Activated naive CD4-positive, alpha-beta T cell treated with anti-CD3 and anti-CD28 coated beads for 36 hours (primary cell): ENCODE results near the gene DENND5A. TPM values are rescaled to one million over a fixed set of nuclear protein-coding genes. Genes with fewer than 3 reads are reported as not detected.
A peak's percentile ranks its signal among the peaks of the same experiment; 100 is the strongest.
"Not testable (repeated sequence)": the region's sequence is repeated elsewhere in the genome, so short reads cannot be mapped to it uniquely, and the experiment has no call there.

Experiments used
- CTCF ChIA-PET: fragments of 350-600 bp; sonication (Branson Sonifier 250); formaldehyde crosslinking; loops from one replicate; lab custom pipeline; 2021; ENCODE audit warnings: antibody characterized with exemption; lab: Charles Lee
- DNase-seq: peaks from one replicate; pipeline ENCODE4 v3.0.0-alpha.2; 2020
- H3K27ac Mint-ChIP-seq: one replicate; pipeline ENCODE4 v1.8.0; 2021; ENCODE audit warnings: mild to moderate bottlenecking, mixed read lengths
- H3K27me3 Mint-ChIP-seq: one replicate; pipeline ENCODE4 v1.8.0; 2021; ENCODE audit warnings: low read depth, mixed read lengths
- H3K36me3 Mint-ChIP-seq: one replicate; pipeline ENCODE4 v1.8.0; 2021; ENCODE audit warnings: low read depth, mixed read lengths
- H3K4me1 Mint-ChIP-seq: one replicate; pipeline ENCODE4 v1.8.0; 2021; ENCODE audit warnings: low read depth, mixed read lengths
- H3K4me3 Mint-ChIP-seq: one replicate; pipeline ENCODE4 v1.8.0; 2021; ENCODE audit warnings: mild to moderate bottlenecking, moderate library complexity, mixed read lengths
- H3K9me3 Mint-ChIP-seq: one replicate; pipeline ENCODE4 v1.8.0; 2021; ENCODE audit warnings: mixed read lengths
- intact Hi-C: fragments of 100-400 bp; cut with micrococcal nuclease; formaldehyde crosslinking; loops from one replicate; pipeline ENCODE4 v1.15.1; 2023
- total RNA-seq, 2 experiments: library from RNA; stranded (reverse); gene quantifications; one replicate each; pipeline ENCODE4 v1.2.3, GENCODE V29; 2021

Gene DENND5A
- total RNA-seq, 2 experiments from 2014 or later: 62.3 to 63.5 TPM

DNA sequence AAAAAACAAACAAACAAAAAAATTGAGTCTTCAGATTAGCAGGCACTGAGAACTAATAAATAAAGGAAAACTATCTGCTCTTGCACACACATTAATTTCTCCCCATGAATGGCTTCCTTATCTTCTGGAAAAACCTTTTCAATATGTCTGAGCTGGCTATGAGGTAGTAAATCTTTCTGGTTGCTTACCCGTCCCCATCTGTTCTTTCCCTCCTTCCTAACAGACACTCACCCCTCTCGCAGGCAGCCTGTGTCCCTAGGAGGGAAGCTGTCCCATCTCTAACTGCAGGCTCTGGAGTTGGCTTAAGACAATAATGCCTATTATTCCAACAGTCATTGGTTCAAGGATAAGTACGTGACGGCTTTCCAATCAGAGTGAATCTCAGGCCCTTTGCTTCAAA lies 165.5 kb downstream of the DENND5A start:
- no peaks in the 10 kb centered on the region for H3K9me3 Mint-ChIP-seq
- H3K27me3 Mint-ChIP-seq: peaks cover 15% of the 10 kb centered on the region
- intact Hi-C loops: no loop called here
- no peaks in the 10 kb centered on the region for H3K4me1 Mint-ChIP-seq
- CTCF ChIA-PET: interaction anchor here (1.2 to 1.5 kb wide), 2 partner anchors 9 to 38 kb away, joined by 3 to 5 read pairs; no protein-coding TSS in a partner anchor
- H3K27ac Mint-ChIP-seq: no peak overlapping the region
- DNase-seq: no peak
- H3K36me3 Mint-ChIP-seq: no peaks in the 10 kb centered on the region
- no peak overlapping the region for H3K4me3 Mint-ChIP-seq

DNA sequence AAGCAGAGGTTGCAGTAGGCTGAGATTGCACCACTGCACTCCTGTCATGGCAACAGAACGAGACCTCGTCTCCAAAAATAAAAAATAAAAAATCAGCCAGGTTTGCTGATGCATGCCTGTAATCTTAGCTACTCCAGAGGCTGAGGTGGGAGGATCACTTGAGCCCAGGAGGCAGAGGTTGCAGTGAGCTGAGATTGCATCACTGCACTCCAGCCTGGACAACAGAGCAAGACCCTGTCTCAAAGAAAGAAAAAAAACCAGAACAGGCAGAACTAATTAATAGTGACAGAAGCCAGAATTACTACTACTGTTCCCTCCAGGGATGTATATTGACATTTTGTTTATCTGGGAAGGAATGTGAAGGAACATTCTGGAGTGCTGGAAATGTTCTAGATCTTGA lies 166.7 kb downstream of the DENND5A start:
- H3K9me3 Mint-ChIP-seq, intact Hi-C loops, H3K36me3 Mint-ChIP-seq, H3K4me1 Mint-ChIP-seq, H3K27ac Mint-ChIP-seq, DNase-seq, H3K4me3 Mint-ChIP-seq: not testable (repeated sequence)
- CTCF ChIA-PET: interaction anchor here (1.2 to 1.5 kb wide), 2 partner anchors 10 to 39 kb away, joined by 3 to 5 read pairs; no protein-coding TSS in a partner anchor
- H3K27me3 Mint-ChIP-seq: peaks cover 19% of the 10 kb centered on the region

DNA sequence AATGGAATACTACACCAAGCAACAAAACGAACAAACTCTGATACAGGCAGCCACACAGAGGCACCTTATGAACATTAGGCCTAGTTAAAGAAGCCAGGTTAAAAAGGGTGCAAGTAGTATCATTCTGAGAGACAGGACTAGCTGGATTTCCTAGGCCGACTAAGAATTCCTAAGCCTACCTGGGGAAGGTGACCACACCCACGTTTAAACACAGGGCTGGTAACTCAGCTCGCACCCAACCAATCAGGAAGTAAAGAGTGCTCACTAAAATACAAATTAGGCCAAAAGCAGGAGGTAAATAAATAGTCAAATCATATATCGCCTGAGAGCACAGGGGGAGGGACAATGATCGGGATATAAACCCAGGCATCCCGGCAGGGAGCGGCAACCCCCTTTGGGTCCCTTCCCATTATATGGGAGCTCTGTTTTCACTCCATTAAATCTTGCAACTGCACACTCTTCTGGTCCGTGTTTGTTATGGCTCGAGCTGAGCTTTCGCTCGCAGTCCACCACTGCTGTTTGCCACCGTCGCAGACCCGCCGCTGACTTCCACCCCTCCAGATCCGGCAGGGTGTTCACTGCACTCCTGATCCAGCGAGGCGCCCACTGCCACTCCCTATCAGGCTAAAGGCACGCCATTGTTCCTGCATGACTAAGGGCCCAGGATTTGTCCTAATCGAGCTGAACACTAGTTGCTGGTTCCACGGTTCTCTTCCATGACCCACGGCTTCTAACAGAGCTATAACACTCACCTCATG lies 167.8 kb downstream of the DENND5A start:
- CTCF ChIA-PET: interaction anchor here (0.6 kb wide), 1 partner anchor 36 kb away, joined by 3 read pairs; no protein-coding TSS in a partner anchor
- peaks cover 29% of the 10 kb centered on the region for H3K27me3 Mint-ChIP-seq
- DNase-seq, H3K36me3 Mint-ChIP-seq, H3K4me3 Mint-ChIP-seq, H3K4me1 Mint-ChIP-seq, H3K27ac Mint-ChIP-seq, intact Hi-C loops, H3K9me3 Mint-ChIP-seq: not testable (repeated sequence)

DNA sequence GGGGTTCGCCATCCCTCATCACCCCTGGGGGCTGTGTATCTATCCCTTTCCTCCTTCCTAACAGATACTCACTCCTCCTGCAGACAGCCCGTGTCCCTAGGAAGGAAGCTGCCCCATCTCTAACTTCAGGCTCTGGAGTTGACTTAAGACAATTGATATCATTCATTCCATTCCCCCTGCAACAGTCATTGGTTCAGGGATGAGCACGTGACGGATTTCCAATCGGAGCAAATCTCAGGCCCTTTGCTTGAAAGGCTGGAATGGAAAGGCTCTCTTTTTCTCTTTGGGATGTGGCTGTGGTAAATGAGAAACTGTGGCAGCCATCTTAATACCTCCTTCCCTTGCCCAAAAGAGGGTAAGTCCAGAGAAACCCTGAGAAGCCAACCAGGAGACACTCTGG lies 168.7 kb downstream of the DENND5A start:
- DNase-seq: no peak
- Mint-ChIP-seq H3K27ac (no peak overlapping the region), H3K4me3 (no peak overlapping the region), H3K9me3 (no peaks in the 10 kb centered on the region), H3K27me3 (peaks cover 32% of the 10 kb centered on the region), H3K36me3 (no peaks in the 10 kb centered on the region), H3K4me1 (peaks cover 2% of the 10 kb centered on the region)
- CTCF ChIA-PET: interaction anchor here (0.7 to 2.9 kb wide), 4 partner anchors 34 to 90 kb away, joined by 3 to 18 read pairs (median 4); no protein-coding TSS in a partner anchor
- intact Hi-C loops: no loop called here

DNA sequence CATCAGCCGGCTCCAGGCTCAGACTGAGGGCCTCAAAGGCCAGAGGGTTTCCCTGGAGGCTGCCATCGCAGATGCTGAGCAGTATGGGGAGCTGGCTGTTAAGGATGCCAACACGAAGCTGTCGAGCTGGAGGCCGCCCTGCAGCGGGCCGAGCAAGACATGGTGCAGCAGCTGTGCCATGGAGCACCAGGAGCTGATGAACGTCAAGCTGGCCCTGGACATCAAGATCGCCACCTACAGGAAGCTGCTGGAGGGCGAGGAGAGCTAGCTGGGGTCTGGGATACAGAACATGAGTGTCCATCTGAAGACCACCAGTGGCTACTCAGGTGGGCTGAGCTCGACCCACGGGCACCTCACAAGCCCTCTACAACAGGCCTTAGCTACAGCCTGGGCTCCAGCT lies 169.7 kb downstream of the DENND5A start:
- peak; percentile 34 for DNase-seq
- no peak overlapping the region for H3K4me3 Mint-ChIP-seq
- CTCF ChIA-PET: interaction anchor here (0.5 to 4.1 kb wide), 11 partner anchors 19 to 411 kb away, joined by 3 to 25 read pairs (median 3); no protein-coding TSS in a partner anchor
- H3K36me3 Mint-ChIP-seq: no peaks in the 10 kb centered on the region
- peaks cover 2% of the 10 kb centered on the region for H3K4me1 Mint-ChIP-seq
- peaks cover 36% of the 10 kb centered on the region for H3K27me3 Mint-ChIP-seq
- H3K9me3 Mint-ChIP-seq: no peaks in the 10 kb centered on the region
- intact Hi-C loops: no loop called here
- H3K27ac Mint-ChIP-seq: no peak overlapping the region

DNA sequence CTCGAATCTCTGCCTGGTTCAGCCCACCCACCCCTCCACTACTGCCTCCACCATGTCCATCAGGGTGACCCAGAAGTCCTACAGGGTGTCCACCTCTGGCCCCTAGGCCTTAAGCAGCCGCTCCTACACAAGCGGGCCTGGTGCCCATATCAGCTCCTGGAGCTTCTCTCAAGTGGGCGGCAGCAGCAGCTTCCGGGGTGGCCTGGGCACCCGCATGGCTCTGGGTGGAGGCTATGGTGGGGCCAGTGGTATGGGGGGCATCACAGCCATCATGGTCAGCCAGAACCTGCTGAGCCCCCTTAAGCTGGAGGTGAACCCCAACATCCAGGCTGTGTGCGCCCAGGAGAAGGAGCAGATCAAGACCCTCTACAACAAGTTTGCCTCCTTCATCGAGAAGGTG lies 170.7 kb downstream of the DENND5A start:
- no peak overlapping the region for H3K27ac Mint-ChIP-seq
- CTCF ChIA-PET: interaction anchor here (0.6 to 4.1 kb wide), 8 partner anchors 15 to 412 kb away, joined by 3 to 25 read pairs (median 5); no protein-coding TSS in a partner anchor
- no peak for DNase-seq
- H3K4me1 Mint-ChIP-seq: peaks cover 2% of the 10 kb centered on the region
- intact Hi-C loops: no loop called here
- peaks cover 44% of the 10 kb centered on the region for H3K27me3 Mint-ChIP-seq
- H3K9me3 Mint-ChIP-seq: no peaks in the 10 kb centered on the region
- H3K4me3 Mint-ChIP-seq: no peak overlapping the region
- no peaks in the 10 kb centered on the region for H3K36me3 Mint-ChIP-seq

DNA sequence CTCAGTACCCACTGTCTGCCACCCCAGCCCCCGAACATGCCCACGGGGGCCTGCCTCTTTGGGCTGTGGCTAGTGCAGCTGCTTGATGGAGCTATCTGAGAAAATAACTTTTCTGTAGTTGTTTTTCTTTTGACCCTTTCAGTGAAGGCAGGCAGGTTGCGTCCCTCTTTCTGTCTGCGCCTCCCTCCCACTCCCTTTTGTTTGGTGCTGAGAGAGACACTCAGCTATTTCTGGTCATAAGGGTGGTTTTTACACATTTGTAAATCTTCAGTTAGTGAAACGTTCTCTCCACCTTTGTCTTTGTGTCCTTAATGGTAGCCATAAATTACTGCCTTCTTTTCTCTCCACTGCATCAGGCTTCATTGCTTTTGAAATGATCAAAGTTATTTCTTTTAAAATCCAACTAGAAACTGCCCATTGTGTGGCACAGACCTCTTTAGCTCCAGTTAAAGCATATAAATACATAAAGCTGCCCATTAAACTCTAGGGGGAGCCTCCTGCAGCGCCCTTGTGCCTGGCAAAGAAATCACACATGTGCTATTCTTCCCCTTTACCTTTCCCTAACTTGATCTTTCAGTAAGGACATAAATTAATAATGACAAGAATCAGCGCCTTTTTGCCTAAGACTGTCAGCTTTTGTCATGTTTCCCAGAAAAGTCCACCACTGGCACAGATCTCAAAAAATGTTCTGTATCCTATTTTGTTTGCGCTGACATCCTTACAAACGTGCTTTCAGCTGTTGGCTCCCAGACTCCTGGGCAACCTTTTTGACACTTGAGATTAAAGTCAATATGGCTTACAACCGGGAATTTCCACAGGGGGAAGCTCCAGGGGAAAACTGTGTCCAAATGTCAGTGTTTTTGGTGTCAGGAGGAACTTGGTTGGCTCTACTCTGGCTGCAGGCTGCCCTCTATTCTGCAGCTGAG lies 172.0 kb downstream of the DENND5A start:
- Mint-ChIP-seq H3K4me1 (peaks cover 2% of the 10 kb centered on the region), H3K4me3 (peak overlapping the region; percentile 11), H3K27me3 (peaks cover 57% of the 10 kb centered on the region), H3K36me3 (no peaks in the 10 kb centered on the region), H3K27ac (no peak overlapping the region), H3K9me3 (no peaks in the 10 kb centered on the region)
- DNase-seq: no peak
- CTCF ChIA-PET: interaction anchor here (0.7 to 4.1 kb wide), 7 partner anchors 34 to 413 kb away, joined by 3 to 25 read pairs (median 3); partner anchors contain the start of gene NRIP3
- intact Hi-C loops: loop anchor here (1.0 kb wide), 1 partner anchor 44 kb away; no protein-coding TSS in a partner anchor

DNA sequence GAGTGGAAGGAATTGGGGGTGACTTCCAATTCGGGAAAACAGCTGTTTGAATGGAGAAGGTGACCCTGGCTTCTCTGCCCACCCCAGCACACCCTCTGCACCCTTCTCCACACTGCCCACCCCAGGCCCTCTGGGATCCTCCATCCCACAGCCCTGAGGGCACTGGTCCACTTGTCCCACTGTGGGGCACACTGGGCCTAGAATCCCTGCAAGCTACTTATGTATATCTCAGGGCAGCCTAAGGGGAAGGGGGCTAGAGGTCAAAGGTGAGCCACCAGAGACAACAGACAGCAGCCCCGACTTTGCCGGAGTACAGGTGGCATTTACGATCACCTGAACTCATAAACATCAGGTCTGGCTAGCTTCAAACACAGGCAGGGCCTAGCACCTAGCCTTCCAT lies 173.1 kb downstream of the DENND5A start:
- H3K36me3 Mint-ChIP-seq: no peaks in the 10 kb centered on the region
- no peaks in the 10 kb centered on the region for H3K9me3 Mint-ChIP-seq
- intact Hi-C loops: no loop called here
- H3K4me1 Mint-ChIP-seq: peaks cover 2% of the 10 kb centered on the region
- H3K27me3 Mint-ChIP-seq: peaks cover 60% of the 10 kb centered on the region
- no peak overlapping the region for H3K27ac Mint-ChIP-seq
- no peak for DNase-seq
- no peak overlapping the region for H3K4me3 Mint-ChIP-seq
- CTCF ChIA-PET: interaction anchor here (1.2 to 4.1 kb wide), 3 partner anchors 38 to 414 kb away, joined by 3 to 25 read pairs (median 3); no protein-coding TSS in a partner anchor

DNA sequence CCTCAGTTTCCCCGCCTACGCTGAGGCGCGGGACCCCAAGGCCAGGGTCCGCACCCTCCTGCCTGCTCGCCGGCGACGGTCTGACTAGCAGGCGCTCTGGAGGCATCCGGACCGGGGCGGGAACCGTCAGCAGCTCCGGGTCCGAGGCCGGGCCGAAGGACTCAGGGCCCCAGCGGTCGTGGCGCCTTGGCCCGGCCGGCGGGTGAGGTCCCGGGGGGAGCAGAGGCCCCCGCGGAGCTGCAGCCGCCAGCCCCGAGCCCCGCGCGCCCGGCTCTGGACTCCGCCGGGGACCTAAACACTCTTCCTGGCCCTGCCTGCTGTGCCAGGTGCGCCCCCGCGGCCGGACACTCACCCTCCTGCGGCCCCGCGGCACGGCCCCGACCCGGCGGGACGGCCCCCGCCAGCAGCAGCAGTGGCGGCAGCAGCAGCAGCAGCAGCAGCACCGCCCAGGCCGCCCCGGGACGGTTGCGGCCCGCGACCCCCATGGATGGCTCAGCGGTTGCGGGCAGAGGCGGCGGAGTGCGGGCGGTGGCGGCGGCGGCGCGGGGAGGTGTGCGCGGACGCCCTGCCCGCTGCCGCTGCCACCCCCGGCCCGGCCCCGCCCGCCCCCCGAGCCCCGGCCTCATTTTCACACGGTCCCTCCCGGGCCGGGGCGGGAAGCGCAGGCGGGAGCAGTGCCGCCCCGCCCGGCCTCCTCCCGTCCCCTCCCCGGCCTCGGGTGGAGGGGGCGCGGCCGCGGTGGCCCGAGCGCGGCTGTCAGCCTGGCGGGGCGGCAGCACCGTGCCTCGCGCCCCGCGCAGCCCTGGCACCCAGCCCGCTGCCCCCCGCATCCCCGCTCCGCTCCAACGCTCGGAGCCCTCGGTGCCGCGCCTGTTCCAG lies 173.9 kb downstream of the DENND5A start, which contains the start of gene SCUBE2:
Gene SCUBE2 (minus strand): TSS at position 556 of the 879 bp plus-strand sequence. CDS start 71 bp downstream, at position 485.
- DNase-seq: no peak
- no peaks in the 10 kb centered on the region for H3K36me3 Mint-ChIP-seq
- no peaks in the 10 kb centered on the region for H3K9me3 Mint-ChIP-seq
- H3K4me1 Mint-ChIP-seq: peaks cover 2% of the 10 kb centered on the region
- CTCF ChIA-PET: no interaction called here
- no peak within 1 kb of the TSS for H3K27ac Mint-ChIP-seq
- peak within 1 kb of the TSS; percentile 28 for H3K4me3 Mint-ChIP-seq
- intact Hi-C loops: no loop called here
- H3K27me3 Mint-ChIP-seq: peaks cover 57% of the 10 kb centered on the region

DNA sequence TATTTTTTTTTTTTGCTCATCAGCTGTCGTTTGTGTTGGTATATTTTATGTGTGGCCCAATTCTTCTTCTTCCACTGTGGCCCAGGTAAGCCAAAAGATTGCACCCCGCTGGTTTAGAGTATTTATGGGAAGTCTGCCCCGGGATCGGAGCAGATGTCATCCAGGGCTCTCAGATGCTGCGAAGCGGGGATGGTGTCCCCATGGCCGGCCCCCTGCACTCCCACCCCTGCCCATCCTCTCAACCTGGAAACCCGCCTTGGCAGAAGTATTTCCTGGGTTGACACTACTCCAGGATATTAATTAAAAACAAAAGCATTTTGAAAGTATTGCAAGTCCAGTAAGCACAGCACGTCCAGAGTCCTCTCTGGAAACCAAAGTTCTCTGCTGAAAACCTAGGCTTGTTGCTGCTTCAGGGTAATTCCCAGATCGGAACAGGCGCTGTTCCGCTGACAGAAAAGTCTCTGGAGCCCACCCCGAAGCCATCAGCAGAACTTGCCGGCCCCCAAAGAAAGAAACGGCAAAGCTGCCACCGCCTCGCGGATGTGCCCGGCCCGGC lies 174.6 kb downstream of the DENND5A start:
- CTCF ChIA-PET: interaction anchor here (0.7 kb wide), 1 partner anchor 47 kb away, joined by 3 read pairs; no protein-coding TSS in a partner anchor
- intact Hi-C loops: no loop called here
- H3K27ac Mint-ChIP-seq: no peak overlapping the region
- H3K4me3 Mint-ChIP-seq: peak overlapping the region; percentile 28
- H3K27me3 Mint-ChIP-seq: peaks cover 54% of the 10 kb centered on the region
- no peaks in the 10 kb centered on the region for H3K9me3 Mint-ChIP-seq
- H3K4me1 Mint-ChIP-seq: peaks cover 2% of the 10 kb centered on the region
- DNase-seq: no peak
- no peaks in the 10 kb centered on the region for H3K36me3 Mint-ChIP-seq

DNA sequence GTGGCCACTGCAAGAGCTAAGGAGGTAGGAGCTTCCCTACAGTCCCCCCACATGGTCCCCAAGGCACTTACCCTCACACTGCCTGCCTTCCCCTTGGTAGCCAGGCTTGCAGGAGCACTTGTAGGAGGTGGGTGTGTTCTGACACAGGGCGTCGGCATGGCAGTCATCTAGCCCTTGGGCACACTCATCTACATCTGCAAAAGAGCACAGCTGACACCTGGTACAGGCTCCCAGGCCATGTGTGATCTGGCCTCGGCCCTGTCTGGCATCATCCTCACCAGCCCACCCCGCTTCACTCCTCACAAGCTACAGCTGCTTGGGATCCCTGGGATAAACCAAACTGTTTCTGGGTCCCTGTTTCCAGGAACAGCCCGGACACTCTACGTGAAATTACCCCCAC lies 175.5 kb downstream of the DENND5A start:
- DNase-seq: no peak
- intact Hi-C loops: no loop called here
- no peak overlapping the region for H3K27ac Mint-ChIP-seq
- H3K27me3 Mint-ChIP-seq: peaks cover 50% of the 10 kb centered on the region
- no peaks in the 10 kb centered on the region for H3K9me3 Mint-ChIP-seq
- CTCF ChIA-PET: interaction anchor here (0.6 to 1.4 kb wide), 4 partner anchors 23 to 199 kb away, joined by 3 to 4 read pairs (median 3); no protein-coding TSS in a partner anchor
- no peak overlapping the region for H3K4me3 Mint-ChIP-seq
- no peaks in the 10 kb centered on the region for H3K36me3 Mint-ChIP-seq
- H3K4me1 Mint-ChIP-seq: peaks cover 2% of the 10 kb centered on the region
